ENCODE data around the gene MCC. TPM values are rescaled to one million over a fixed set of nuclear protein-coding genes. Genes with fewer than 3 reads are reported as not detected.

MCC gene
- total and polyA plus RNA-seq, 12 donors = 1.8 to 12.6 (median 8.9) TPM

- no peak overlapping the region for H3K4me3 ChIP-seq
- intact Hi-C loops (cut with DNase I) = no loop called here
These were observed 361.2 kb downstream of the MCC start for GRCh38 chr5:113127021-113127420.

GRCh38 chr5:113125371-113125770, 362.9 kb downstream of the MCC start:
- WGBS, 4 donors = 52 to 63% (median 59%) methylated on average over 4 of the region's 4 CpGs
- no peaks in the 10 kb centered on the region for H3K4me1 ChIP-seq (replicated peaks in 1 of 2)
- no peaks in the 10 kb centered on the region for H3K36me3 ChIP-seq (replicated peaks in 1 of 2)
- no peak overlapping the region for H3K27ac ChIP-seq
- H3K27me3 ChIP-seq = no peaks in the 10 kb centered on the region
- DNase-seq = no peak
- no peak overlapping the region for H3K4me3 ChIP-seq
- H3K9me3 ChIP-seq (replicated peaks in 1 of 3) = no peaks in the 10 kb centered on the region
- intact Hi-C loops (cut with DNase I) = no loop called here
- no peak for TF ChIP-seq POLR2A (IDR thresholded peaks at IDR 0.05)
- TF ChIP-seq CTCF (IDR thresholded peaks at IDR 0.05) = no peak

More at GRCh38 chr5:113127021-113127420, 361.2 kb downstream of the MCC start:
- no peaks in the 10 kb centered on the region for H3K36me3 ChIP-seq (replicated peaks in 1 of 2)
- no peaks in the 10 kb centered on the region for H3K27me3 ChIP-seq
- no peak for DNase-seq
- WGBS, 4 donors = 63 to 69% (median 67%) methylated on average over 4 of the region's 4 CpGs
- no peak for TF ChIP-seq CTCF (IDR thresholded peaks at IDR 0.05)
- TF ChIP-seq POLR2A (IDR thresholded peaks at IDR 0.05) = no peak
- H3K27ac ChIP-seq = no peak overlapping the region
- H3K9me3 ChIP-seq (replicated peaks in 1 of 3) = no peaks in the 10 kb centered on the region
- H3K4me1 ChIP-seq (replicated peaks in 1 of 2) = no peaks in the 10 kb centered on the region

GRCh38 chr5:113124914-113125313, 363.3 kb downstream of the MCC start:
- no peak overlapping the region for H3K27ac ChIP-seq
- H3K9me3 ChIP-seq (replicated peaks in 1 of 3) = no peaks in the 10 kb centered on the region
- no peaks in the 10 kb centered on the region for H3K27me3 ChIP-seq
- no peaks in the 10 kb centered on the region for H3K4me1 ChIP-seq (replicated peaks in 1 of 2)
- H3K36me3 ChIP-seq (replicated peaks in 1 of 2) = no peaks in the 10 kb centered on the region
- no peak for DNase-seq
- TF ChIP-seq POLR2A (IDR thresholded peaks at IDR 0.05) (no peak), CTCF (IDR thresholded peaks at IDR 0.05) (no peak)
- WGBS, 4 donors = 84 to 89% (median 86%) methylated on average over 4 of the region's 4 CpGs
- intact Hi-C loops (cut with DNase I) = no loop called here
- H3K4me3 ChIP-seq = no peak overlapping the region

- 40 to 53% (median 46%) methylated on average over 3 of the region's 3 CpGs for WGBS, 4 donors
- no peak for DNase-seq
- H3K36me3 ChIP-seq (replicated peaks in 1 of 2) = no peaks in the 10 kb centered on the region
- TF ChIP-seq CTCF (IDR thresholded peaks at IDR 0.05) = no peak
- TF ChIP-seq POLR2A (IDR thresholded peaks at IDR 0.05) = no peak
- H3K27me3 ChIP-seq = no peaks in the 10 kb centered on the region
- H3K4me1 ChIP-seq (replicated peaks in 1 of 2) = peaks cover 0 to 6% of the 10 kb centered on the region in 2 donors
- intact Hi-C loops (cut with DNase I) = no loop called here
- no peaks in the 10 kb centered on the region for H3K9me3 ChIP-seq (replicated peaks in 1 of 3)
- H3K27ac ChIP-seq = no peak overlapping the region
- no peak overlapping the region for H3K4me3 ChIP-seq
These were observed 364.0 kb downstream of the MCC start for GRCh38 chr5:113124265-113124664.
